Measurements from ENCODE around the gene STIM2. TPM values are rescaled to one million over a fixed set of nuclear protein-coding genes. Genes with fewer than 3 reads are reported as not detected.

Gene STIM2
- total and polyA plus RNA-seq, 2 of the 4 experiments (the other 2 are of a cell fraction) = 16.1 to 27.6 TPM

DNA sequence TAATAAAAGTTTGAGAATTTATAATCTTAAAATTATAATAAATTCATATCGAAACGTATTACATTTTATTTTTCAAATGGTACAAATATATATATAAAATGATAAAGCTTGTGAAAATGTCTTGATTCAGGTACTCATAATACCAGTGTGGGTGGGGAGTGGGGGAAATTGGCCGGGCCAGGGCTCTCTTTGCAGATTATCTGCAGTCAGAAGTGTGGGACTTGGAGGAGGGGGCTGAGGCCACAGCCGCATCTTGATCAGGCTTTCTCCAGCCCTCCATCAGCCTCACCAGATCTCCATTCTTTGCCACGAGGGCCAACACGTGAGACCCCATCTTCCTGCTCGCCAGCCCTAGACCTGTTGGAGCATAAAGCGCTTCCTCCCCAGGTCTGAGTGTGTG is 86.7 kb downstream of the STIM2 start:
- no peak for TF ChIP-seq BHLHE40 (IDR thresholded peaks at IDR 0.05; ENCODE audit: low read depth, low read length)
- no peak for TF ChIP-seq MAFK (IDR thresholded peaks at IDR 0.05; ENCODE audit: low read depth, low read length)
- no peak for TF ChIP-seq RAD21 (IDR thresholded peaks at IDR 0.05; ENCODE audit: low read length)
- no peak for TF ChIP-seq SMC3 (IDR thresholded peaks at IDR 0.05; ENCODE audit: low read depth, low read length)
- no CpG with 5 or more reads among the region's 8 CpGs for WGBS, 2 experiments (ENCODE audit: extremely low coverage in 2 of 2, insufficient read length in 1 of 2)

More for the DNA sequence above, 86.7 kb downstream of the STIM2 start:
- ATAC-seq (ENCODE audit: low read depth) (no peak), DNase-seq (no peak)
- ChIA-PET CTCF (no interaction called here), POLR2A (ENCODE audit: unreplicated experiment) (no interaction called here)
- no peaks in the 10 kb centered on the region for H3K4me1 ChIP-seq (ENCODE audit: control insufficient read depth, insufficient read depth, low read length)
- intact Hi-C loops (cut with micrococcal nuclease) (no loop called here), in situ Hi-C loops (cut with MboI; ENCODE audit: low sequenced_read_pairs) (no loop called here), dilution Hi-C loops (cut with HindIII; ENCODE audit: low sequenced_read_pairs, unreplicated experiment) (no loop called here)
- H3K27ac ChIP-seq (ENCODE audit: insufficient read depth, low read length) = no peak overlapping the region
- BruUV-seq (replicated peaks) = no TSS peak
- H3K4me3 ChIP-seq (ENCODE audit: insufficient read depth, low read depth, low read length) = no peak overlapping the region
- H3K23ac ChIP-seq (ENCODE audit: low read depth, low read length) = no peak overlapping the region
- no peak overlapping the region for H2BK5ac ChIP-seq (ENCODE audit: low read depth, low read length, poor library complexity, severe bottlenecking)
- H4K91ac ChIP-seq (ENCODE audit: insufficient read depth, low read depth, low read length) = no peak overlapping the region
- no peak overlapping the region for H3K14ac ChIP-seq (replicated peaks; ENCODE audit: low read depth, low read length)
- no peak overlapping the region for H4K5ac ChIP-seq (ENCODE audit: low read depth, low read length)
- no peaks in the 10 kb centered on the region for H3K36me3 ChIP-seq (ENCODE audit: control insufficient read depth, insufficient read depth, low read length)
- H2AK5ac ChIP-seq (ENCODE audit: low read depth, low read length) = no peak overlapping the region
- no peak overlapping the region for H2BK120ac ChIP-seq (ENCODE audit: low read depth, low read length)
- H3K79me1 ChIP-seq (ENCODE audit: low read depth in 1 of 2, low read length in 2 of 2) = peaks cover 9 to 29% of the 10 kb centered on the region in 2 experiments; a peak in 3 of 4 replicates
- H3K9me3 ChIP-seq (ENCODE audit: control insufficient read depth, insufficient read depth, low read length) = peaks cover 4% of the 10 kb centered on the region; the same call in 1 of the 2 replicates
- H2AK9ac ChIP-seq (replicated peaks; ENCODE audit: low read depth, low read length, poor library complexity) = no peak overlapping the region
- no peaks in the 10 kb centered on the region for H4K20me1 ChIP-seq (ENCODE audit: insufficient read depth, low read length)
- no peak overlapping the region for H3K4ac ChIP-seq (ENCODE audit: low read depth, low read length)
- H3K4me2 ChIP-seq (ENCODE audit: low read depth, low read length) = no peak overlapping the region
- H2BK15ac ChIP-seq (ENCODE audit: low read depth, low read length) = no peak overlapping the region
- no peak overlapping the region for H2BK20ac ChIP-seq (ENCODE audit: low read depth, low read length)
- H3K9ac ChIP-seq (ENCODE audit: low read depth, low read length) = no peak overlapping the region
- H3K27me3 ChIP-seq (ENCODE audit: control insufficient read depth, insufficient read depth, low read length) = no peaks in the 10 kb centered on the region
- no peak overlapping the region for H3K18ac ChIP-seq (ENCODE audit: low read depth, low read length)
- H2AFZ ChIP-seq (replicated peaks; ENCODE audit: low read length, poor library complexity) = no peak overlapping the region
- H4K8ac ChIP-seq (ENCODE audit: low read depth in 2 of 2, low read length in 2 of 2) = no peak overlapping the region
- H3K9me1 ChIP-seq (ENCODE audit: insufficient read depth, low read length) = no peaks in the 10 kb centered on the region; the same call in 1 of the 2 replicates
- no peak overlapping the region for H3K56ac ChIP-seq (ENCODE audit: extremely low read depth, insufficient read depth, low read length)
